WERI-Rb-1 (cell line): ENCODE measurements around the gene HGFAC.

Source experiments
- DNase-seq: peaks from one replicate; pipeline ENCODE4 v3.0.0-alpha.2; 2020
- H3K27ac ChIP-seq: fragments of 250-450 bp; sonication (Bioruptor Pico); 2 replicates; pipeline ENCODE4 v1.5.1; 2020; ENCODE audit warnings: mild to moderate bottlenecking, moderate library complexity
- H3K27me3 ChIP-seq: fragments of 250-450 bp; sonication (Bioruptor Pico); 2 replicates; pipeline ENCODE4 v1.5.1; 2021; ENCODE audit warnings: mild to moderate bottlenecking, low read depth, moderate library complexity; ENCODE audit not compliant: insufficient read depth, severe bottlenecking
- H3K36me3 ChIP-seq: fragments of 250-450 bp; sonication (Bioruptor Pico); 2 replicates; pipeline ENCODE4 v1.5.1; 2020; ENCODE audit warnings: mild to moderate bottlenecking, moderate library complexity
- H3K4me3 ChIP-seq: 2 replicates; pipeline ENCODE4 v1.5.1; 2011; ENCODE audit warnings: low read depth, mild to moderate bottlenecking, control low read depth, low read length
- H3K9me3 ChIP-seq: fragments of 250-450 bp; sonication (Bioruptor Pico); 2 replicates; pipeline ENCODE4 v1.5.1; 2021; ENCODE audit warnings: mild to moderate bottlenecking, moderate library complexity; ENCODE audit not compliant: severe bottlenecking
- TF ChIP-seq, protein P1 (sequence below): IDR thresholded peaks from 2 replicates; pipeline ENCODE4 v1.5.1; 2011; ENCODE audit warnings: low read depth, mild to moderate bottlenecking, control low read depth, inconsistent platforms, low read length

HGFAC gene

DNA sequence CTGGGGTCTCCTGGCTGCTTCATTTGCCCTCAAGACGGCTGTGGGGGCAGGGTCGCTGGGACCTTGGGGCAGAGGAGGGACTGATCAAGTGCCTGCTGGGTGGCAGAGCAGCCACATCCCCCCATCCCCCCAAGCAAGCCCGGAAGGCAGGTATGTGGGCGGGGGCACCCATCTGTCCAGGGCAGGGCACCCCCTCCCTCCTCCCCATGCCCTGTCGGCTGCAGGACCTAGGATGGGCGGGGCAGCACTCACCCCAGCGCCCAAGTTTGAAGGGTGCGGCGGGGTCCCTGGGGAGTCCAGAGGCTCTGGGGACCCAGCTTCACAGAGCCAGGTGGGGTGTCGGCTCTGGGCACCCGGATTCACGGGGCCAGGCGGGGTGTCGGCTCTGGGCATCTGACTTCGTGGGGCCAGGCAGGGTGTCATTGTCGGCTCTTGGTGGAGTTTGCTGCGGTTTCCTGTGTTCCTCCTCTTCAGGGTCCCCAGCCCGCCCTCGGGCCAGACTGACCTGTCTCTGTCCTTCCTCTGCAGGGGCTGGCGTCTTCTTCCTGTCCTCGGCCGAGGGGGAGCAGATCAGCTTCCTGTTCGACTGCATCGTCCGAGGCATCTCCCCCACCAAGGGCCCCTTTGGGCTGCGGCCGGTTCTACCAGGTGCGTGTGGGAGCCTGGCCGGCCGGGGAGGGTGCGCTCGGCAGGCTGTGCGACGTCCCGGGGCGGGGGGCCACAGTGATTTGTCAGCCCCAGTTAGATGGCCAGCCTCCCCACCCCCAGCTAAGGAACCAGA, 43.4 kb downstream of the HGFAC start:
- TF ChIP-seq, protein P1, sequence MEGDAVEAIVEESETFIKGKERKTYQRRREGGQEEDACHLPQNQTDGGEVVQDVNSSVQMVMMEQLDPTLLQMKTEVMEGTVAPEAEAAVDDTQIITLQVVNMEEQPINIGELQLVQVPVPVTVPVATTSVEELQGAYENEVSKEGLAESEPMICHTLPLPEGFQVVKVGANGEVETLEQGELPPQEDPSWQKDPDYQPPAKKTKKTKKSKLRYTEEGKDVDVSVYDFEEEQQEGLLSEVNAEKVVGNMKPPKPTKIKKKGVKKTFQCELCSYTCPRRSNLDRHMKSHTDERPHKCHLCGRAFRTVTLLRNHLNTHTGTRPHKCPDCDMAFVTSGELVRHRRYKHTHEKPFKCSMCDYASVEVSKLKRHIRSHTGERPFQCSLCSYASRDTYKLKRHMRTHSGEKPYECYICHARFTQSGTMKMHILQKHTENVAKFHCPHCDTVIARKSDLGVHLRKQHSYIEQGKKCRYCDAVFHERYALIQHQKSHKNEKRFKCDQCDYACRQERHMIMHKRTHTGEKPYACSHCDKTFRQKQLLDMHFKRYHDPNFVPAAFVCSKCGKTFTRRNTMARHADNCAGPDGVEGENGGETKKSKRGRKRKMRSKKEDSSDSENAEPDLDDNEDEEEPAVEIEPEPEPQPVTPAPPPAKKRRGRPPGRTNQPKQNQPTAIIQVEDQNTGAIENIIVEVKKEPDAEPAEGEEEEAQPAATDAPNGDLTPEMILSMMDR: no peak
- no peaks in the 10 kb centered on the region for H3K36me3 ChIP-seq
- no peak overlapping the region for H3K27ac ChIP-seq
- DNase-seq: no peak
- no peaks in the 10 kb centered on the region for H3K27me3 ChIP-seq
- H3K9me3 ChIP-seq: no peaks in the 10 kb centered on the region
- no peak overlapping the region for H3K4me3 ChIP-seq

DNA sequence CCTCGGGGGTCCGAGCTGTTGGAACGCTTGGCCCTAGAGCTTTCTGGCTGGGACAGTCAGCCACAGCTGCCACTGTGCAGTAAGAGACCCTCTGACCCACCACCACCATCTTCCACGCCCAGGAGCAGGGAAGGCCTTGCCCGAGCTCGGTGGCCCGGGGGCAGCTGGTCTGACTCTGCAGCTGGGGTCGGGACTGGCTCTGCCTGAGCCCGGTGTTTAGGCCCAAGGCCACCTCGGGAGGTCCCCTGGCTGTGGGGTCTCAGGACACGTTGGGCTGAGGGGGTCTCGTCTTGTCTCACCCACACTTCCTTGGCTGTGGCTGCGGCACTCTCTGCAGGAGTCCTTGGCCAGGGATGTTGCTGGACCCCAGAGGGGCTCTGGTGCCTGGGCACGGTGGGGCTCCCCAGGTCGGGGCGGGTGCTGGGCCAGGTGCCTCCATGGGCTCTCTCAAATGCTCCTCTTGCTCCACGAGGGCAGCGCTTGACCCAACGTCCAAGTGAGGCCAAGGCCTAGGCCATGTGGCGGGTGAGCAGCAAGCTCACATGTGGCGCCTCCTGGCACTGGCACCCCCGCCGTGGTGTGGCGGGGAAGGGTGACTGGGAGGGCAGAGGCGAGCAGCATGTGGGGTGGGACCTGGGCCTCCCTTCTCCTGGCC, 44.2 kb downstream of the HGFAC start:
- DNase-seq: no peak
- no peak overlapping the region for H3K4me3 ChIP-seq
- H3K27ac ChIP-seq: no peak overlapping the region
- TF ChIP-seq, protein P1: no peak
- H3K36me3 ChIP-seq: no peaks in the 10 kb centered on the region
- H3K9me3 ChIP-seq: no peaks in the 10 kb centered on the region
- H3K27me3 ChIP-seq: no peaks in the 10 kb centered on the region

DNA sequence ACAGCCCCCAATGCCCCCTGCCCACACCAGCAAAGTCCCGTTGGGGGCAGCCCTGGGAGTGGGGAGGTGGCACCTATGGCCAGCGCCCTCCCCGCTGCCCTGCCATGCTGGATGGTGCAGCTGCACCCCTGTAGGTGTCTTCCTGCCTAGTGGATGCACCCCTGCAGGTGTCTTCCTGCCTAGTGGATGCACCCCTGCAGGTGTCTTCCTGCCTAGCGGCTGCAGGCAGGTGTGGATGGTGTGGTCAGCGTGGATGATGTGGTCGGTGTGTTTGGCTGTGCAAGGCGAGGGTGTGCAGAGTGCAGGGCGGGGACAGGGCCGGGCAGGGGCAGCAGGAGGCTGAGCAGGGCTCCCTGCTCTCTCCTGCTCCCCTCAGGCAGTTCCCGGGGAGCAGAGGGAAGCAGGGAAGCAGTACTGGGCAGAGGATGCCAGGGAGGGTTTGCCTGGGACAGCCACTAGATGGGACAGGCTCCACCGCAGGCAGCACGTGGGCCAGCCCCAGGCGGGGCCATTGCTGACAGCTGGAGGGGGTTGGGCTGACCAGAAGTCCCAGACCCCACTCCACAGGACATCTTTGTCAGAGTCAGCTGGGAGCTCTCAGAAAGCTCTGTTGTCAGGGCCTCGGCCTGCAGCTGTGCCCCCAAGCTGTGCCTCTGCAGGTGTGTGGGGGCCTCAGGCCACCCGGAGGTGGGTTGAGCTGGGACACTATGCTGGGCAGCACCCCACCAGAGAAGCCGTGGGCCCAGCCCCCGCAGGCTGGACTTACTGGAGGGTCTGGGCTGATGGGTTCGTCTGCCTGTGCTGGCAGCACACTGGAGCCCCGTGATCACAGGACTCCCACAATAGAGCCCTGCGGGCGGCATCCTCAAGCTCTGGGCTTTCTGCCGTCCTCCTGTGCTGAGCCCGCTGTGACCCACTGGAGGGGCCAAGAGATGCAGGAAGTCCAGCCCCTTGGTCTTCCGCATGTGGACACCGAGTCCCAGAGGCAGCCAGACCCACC, 45.1 kb downstream of the HGFAC start:
- peak; percentile 62 for DNase-seq
- H3K27me3 ChIP-seq: no peaks in the 10 kb centered on the region

DNA sequence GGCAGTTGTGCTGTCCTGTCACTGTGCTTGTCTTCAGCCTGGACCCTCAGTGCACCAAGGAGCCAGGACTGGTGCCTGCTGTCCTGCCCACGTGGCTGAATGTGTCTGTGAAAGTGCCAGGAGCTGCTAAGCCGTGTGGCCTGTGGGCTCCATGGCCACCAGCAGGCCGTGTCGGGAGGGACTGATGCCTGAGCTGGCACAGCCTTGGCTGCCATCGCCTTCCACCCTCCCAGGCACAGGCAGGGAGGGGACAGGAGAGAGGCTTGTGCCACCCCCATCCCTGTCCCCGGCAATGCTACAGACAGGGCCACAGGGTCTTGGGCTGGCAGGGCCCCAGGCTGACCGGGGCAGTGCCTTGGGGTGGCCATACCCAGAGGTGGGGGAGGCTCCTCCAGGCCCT, 46.1 kb downstream of the HGFAC start:
- no peaks in the 10 kb centered on the region for H3K27me3 ChIP-seq
- no peak for DNase-seq
- no peak overlapping the region for H3K27ac ChIP-seq
- H3K9me3 ChIP-seq: no peaks in the 10 kb centered on the region
- TF ChIP-seq, protein P1: no peak
- no peaks in the 10 kb centered on the region for H3K36me3 ChIP-seq
- no peak overlapping the region for H3K4me3 ChIP-seq

More for the DNA sequence above, 45.1 kb downstream of the HGFAC start:
- Histone ChIP-seq H3K9me3 (no peaks in the 10 kb centered on the region), H3K27ac (no peak overlapping the region), H3K4me3 (no peak overlapping the region), H3K36me3 (no peaks in the 10 kb centered on the region)
- TF ChIP-seq, protein P1: 0 out of 2 replicates have a peak, but pooled peaks have one; percentile 16

DNA sequence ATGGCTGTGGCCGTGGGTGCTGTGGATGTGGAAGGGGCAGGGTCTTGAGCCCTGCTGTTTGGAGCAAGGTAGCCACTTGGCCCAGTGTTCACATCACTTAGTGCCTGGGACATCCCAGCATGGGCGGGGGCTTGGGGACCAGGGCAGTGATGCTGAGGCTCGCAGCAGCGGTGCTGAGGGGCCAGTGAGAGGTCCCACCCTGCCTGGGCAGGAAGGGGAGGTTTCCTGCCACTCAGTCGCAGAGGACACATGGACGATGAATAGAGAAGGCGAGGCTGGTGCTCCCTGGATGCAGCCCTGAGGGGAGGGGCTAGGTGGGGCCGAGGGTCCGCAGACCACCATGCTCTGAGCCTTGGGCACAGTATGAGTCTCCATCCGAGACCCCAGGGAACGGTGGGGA, 47.1 kb downstream of the HGFAC start:
- TF ChIP-seq, protein P1: no peak
- no peaks in the 10 kb centered on the region for H3K27me3 ChIP-seq
- no peak overlapping the region for H3K4me3 ChIP-seq
- no peak for DNase-seq
- H3K27ac ChIP-seq: no peak overlapping the region
- H3K9me3 ChIP-seq: no peaks in the 10 kb centered on the region
- H3K36me3 ChIP-seq: no peaks in the 10 kb centered on the region
